Smooth muscle cell (in vitro differentiated cells): ENCODE measurements around the gene NKAIN1. TPM values are rescaled to one million over a fixed set of nuclear protein-coding genes. Genes with fewer than 3 reads are reported as not detected.

ENCODE experiments used
- DNase-seq: peaks from one replicate; lab custom pipeline; 2025; ENCODE audit not compliant: unreplicated experiment; lab: John Stamatoyannopoulos, UW
- H2AFZ ChIP-seq: fragments of 200-600 bp; sonication (generic); 2 replicates; pipeline ENCODE4 v1.6.0; 2016; ENCODE audit warnings: antibody characterized with exemption, low read depth, mild to moderate bottlenecking
- H3F3A ChIP-seq: fragments of 200-600 bp; sonication (generic); 2 replicates; pipeline ENCODE4 v1.6.0; 2017; ENCODE audit warnings: antibody characterized with exemption, low read depth
- H3K27ac ChIP-seq: fragments of 200-600 bp; sonication (generic); 2 replicates; pipeline ENCODE4 v1.5.1; 2016; ENCODE audit warnings: low read depth, mild to moderate bottlenecking
- H3K27me3 ChIP-seq: fragments of 200-600 bp; sonication (generic); 2 replicates; pipeline ENCODE4 v1.6.1; 2016; ENCODE audit warnings: low read depth, mild to moderate bottlenecking
- H3K36me3 ChIP-seq: fragments of 200-600 bp; sonication (generic); 2 replicates; pipeline ENCODE4 v1.5.1; 2016; ENCODE audit warnings: low read depth
- H3K4me1 ChIP-seq: fragments of 200-600 bp; sonication (generic); 2 replicates; pipeline ENCODE4 v1.5.1; 2016; ENCODE audit warnings: low read depth
- H3K4me2 ChIP-seq: fragments of 200-600 bp; sonication (generic); 2 replicates; pipeline ENCODE4 v1.6.0; 2016; ENCODE audit warnings: mild to moderate bottlenecking
- H3K4me3 ChIP-seq: fragments of 200-600 bp; sonication (generic); 2 replicates; pipeline ENCODE4 v1.5.1; 2016; ENCODE audit warnings: mild to moderate bottlenecking
- H3K79me2 ChIP-seq: fragments of 200-600 bp; sonication (generic); 2 replicates; pipeline ENCODE4 v1.6.0; 2016; ENCODE audit warnings: low read depth, mild to moderate bottlenecking
- H3K9ac ChIP-seq: fragments of 200-600 bp; sonication (generic); 2 replicates; pipeline ENCODE4 v1.6.0; 2016; ENCODE audit warnings: low read depth
- H3K9me3 ChIP-seq: fragments of 200-600 bp; sonication (generic); replicated peaks from 2 replicates; pipeline ENCODE4 v1.5.1; 2016; ENCODE audit warnings: low read depth
- H4K20me1 ChIP-seq: fragments of 200-600 bp; sonication (generic); 2 replicates; pipeline ENCODE4 v1.6.0; 2016; ENCODE audit warnings: low read depth
- WGBS: methylation state at CpG from one replicate; pipeline ENCODE4 v1.1.7; 2016; ENCODE audit warnings: low lambda C conversion rate; 5-methylcytosine and 5-hydroxymethylcytosine counted together
- polyA plus RNA-seq: library from polyadenylated mRNA; unstranded; fragments of >200 nt; fragmentation: Nextera tagmentation; extraction: Ambion mirVana; gene quantifications from 2 replicates; pipeline ENCODE4 v1.2.1, GENCODE V29; 2016
- total RNA-seq: library from RNA; depleted of rRNA; stranded (reverse); fragments of >200 nt; gene quantifications from 2 replicates; pipeline ENCODE4 v1.2.3, GENCODE V29; 2014
- TF ChIP-seq, protein P1 (sequence below): fragments of 200-600 bp; sonication (generic); IDR thresholded peaks from 2 replicates; pipeline ENCODE4 v1.5.1; 2017; ENCODE audit warnings: borderline replicate concordance, mild to moderate bottlenecking, antibody characterized with exemption; ENCODE audit not compliant: insufficient read depth, poor library complexity, severe bottlenecking

NKAIN1 gene
- total and polyA plus RNA-seq, 2 experiments from 2014 or later, result 0.39 TPM; not detected in 1

DNA sequence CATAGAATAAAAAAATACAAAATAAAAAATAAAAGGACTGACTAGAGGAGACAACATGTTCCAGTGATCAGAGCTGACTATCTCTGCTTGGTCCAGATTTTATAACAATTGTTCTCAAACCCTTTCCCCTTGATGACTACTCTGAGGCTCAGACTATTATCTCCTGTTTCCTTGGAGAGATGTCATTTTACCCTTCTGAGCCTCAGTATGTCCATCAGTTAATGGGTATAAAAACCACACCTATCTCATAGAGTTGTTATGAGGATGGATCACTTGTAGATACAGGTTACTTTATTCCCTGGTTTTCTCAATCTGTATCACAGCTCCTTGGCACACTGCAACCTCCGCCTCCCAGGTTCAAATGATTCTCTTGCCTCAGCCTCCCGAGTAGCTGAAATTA lies 7.0 kb downstream of the NKAIN1 start:
- Histone ChIP-seq H3F3A (no peaks in the 10 kb centered on the region), H3K36me3 (no peaks in the 10 kb centered on the region), H4K20me1 (no peaks in the 10 kb centered on the region), H3K9ac (no peak overlapping the region), H3K79me2 (no peaks in the 10 kb centered on the region), H3K4me1 (no peaks in the 10 kb centered on the region), H3K4me2 (no peak overlapping the region), H3K27me3 (peaks cover 18% of the 10 kb centered on the region), H3K4me3 (no peak overlapping the region), H3K9me3 (no peaks in the 10 kb centered on the region), H3K27ac (no peak overlapping the region), H2AFZ (no peak overlapping the region)
- TF ChIP-seq, protein P1, sequence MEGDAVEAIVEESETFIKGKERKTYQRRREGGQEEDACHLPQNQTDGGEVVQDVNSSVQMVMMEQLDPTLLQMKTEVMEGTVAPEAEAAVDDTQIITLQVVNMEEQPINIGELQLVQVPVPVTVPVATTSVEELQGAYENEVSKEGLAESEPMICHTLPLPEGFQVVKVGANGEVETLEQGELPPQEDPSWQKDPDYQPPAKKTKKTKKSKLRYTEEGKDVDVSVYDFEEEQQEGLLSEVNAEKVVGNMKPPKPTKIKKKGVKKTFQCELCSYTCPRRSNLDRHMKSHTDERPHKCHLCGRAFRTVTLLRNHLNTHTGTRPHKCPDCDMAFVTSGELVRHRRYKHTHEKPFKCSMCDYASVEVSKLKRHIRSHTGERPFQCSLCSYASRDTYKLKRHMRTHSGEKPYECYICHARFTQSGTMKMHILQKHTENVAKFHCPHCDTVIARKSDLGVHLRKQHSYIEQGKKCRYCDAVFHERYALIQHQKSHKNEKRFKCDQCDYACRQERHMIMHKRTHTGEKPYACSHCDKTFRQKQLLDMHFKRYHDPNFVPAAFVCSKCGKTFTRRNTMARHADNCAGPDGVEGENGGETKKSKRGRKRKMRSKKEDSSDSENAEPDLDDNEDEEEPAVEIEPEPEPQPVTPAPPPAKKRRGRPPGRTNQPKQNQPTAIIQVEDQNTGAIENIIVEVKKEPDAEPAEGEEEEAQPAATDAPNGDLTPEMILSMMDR, result no peak
- DNase-seq, result no peak
- WGBS, result 94% methylated on average over 2 of the region's 2 CpGs

DNA sequence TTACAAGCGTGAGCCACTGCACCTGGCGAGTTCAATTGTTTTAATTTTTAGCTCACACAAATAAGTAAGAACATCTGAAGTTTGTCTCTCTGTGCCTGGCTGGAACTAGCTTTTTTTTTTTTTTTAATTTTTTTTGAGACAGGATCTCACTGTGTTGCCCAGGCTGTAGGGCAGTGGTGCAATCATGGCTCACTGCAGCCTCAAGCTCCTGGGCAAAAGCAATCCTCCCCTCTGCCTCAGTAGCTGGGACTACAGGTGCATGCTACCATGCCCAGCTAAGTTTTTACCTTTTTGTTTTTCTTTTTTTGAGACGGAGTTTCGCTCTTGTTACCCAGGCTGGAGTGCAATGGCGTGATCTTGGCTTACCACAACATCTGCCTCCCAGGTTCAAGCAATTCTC lies 7.9 kb downstream of the NKAIN1 start:
- Histone ChIP-seq H3K4me1 (no peaks in the 10 kb centered on the region), H3K79me2 (no peaks in the 10 kb centered on the region), H3K9me3 (no peaks in the 10 kb centered on the region), H3K27me3 (peaks cover 9% of the 10 kb centered on the region), H3K27ac (no peak overlapping the region), H3K36me3 (no peaks in the 10 kb centered on the region), H3K4me3 (no peak overlapping the region), H3F3A (no peaks in the 10 kb centered on the region), H3K4me2 (no peak overlapping the region), H2AFZ (no peak overlapping the region), H3K9ac (no peak overlapping the region), H4K20me1 (no peaks in the 10 kb centered on the region)
- TF ChIP-seq, protein P1, result no peak
- no peak for DNase-seq
- WGBS, result over 99% methylated on average over 5 of the region's 5 CpGs

DNA sequence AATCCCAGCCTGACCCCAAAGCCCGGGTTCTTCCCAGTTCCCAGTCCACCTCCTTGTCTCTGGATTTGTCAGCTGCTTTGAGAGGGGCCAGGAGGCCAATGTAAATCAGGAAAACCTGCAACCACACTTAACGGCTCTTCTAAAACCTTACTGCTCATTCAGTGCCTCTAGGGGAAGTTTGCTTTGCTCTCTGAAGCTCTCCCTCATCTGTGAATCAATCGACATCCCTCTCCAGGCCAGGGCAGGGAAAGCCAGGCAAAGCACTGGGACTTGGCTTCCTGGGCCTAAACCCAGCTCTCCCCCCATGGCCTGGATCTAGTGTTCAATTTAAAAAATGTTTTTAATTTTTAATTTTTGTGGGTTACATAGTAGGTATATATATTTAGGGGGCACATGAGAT lies 9.3 kb downstream of the NKAIN1 start:
- 70% methylated on average over 3 of the region's 3 CpGs for WGBS

DNA sequence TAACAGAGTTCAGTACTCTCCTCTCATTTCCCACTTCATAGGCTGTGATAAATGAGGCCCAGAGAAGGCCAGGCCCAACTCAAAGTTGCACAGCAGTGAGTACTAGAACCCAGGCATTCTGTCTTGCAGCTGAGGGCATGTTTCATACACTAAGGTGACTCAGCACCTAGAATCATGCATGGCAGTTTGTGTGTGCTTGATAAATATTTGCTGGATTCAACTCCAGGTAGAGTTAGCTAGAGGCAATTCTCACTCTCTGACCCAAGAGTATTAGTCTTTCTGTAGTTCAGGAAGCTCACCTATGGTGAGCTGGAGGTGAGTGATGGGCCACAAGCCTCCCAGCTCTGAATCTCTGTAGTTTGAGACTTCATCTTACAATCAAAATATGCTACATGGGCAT lies 10.7 kb downstream of the NKAIN1 start:
- H3K27me3 ChIP-seq, result no peaks in the 10 kb centered on the region
- H3K4me3 ChIP-seq, result no peak overlapping the region
- no peaks in the 10 kb centered on the region for H4K20me1 ChIP-seq
- TF ChIP-seq, protein P1, result no peak
- no peaks in the 10 kb centered on the region for H3K79me2 ChIP-seq
- H3K4me1 ChIP-seq, result no peaks in the 10 kb centered on the region
- no peak for DNase-seq
- no peak overlapping the region for H3K9ac ChIP-seq
- no peaks in the 10 kb centered on the region for H3K36me3 ChIP-seq
- no peaks in the 10 kb centered on the region for H3K9me3 ChIP-seq
- no peak overlapping the region for H3K4me2 ChIP-seq
- no peak overlapping the region for H2AFZ ChIP-seq
- no peaks in the 10 kb centered on the region for H3F3A ChIP-seq
- H3K27ac ChIP-seq, result no peak overlapping the region

More for the DNA sequence above, 9.3 kb downstream of the NKAIN1 start:
- Histone ChIP-seq H3F3A (no peaks in the 10 kb centered on the region), H3K4me1 (no peaks in the 10 kb centered on the region), H3K4me2 (no peak overlapping the region), H3K9me3 (no peaks in the 10 kb centered on the region), H4K20me1 (no peaks in the 10 kb centered on the region), H3K27me3 (no peaks in the 10 kb centered on the region), H3K27ac (no peak overlapping the region), H2AFZ (no peak overlapping the region), H3K79me2 (no peaks in the 10 kb centered on the region), H3K9ac (no peak overlapping the region), H3K4me3 (no peak overlapping the region), H3K36me3 (no peaks in the 10 kb centered on the region)
- no peak for DNase-seq
- TF ChIP-seq, protein P1, result no peak
